Ecto neural progenitor cell (in vitro differentiated cells): Measurements from ENCODE around the gene TGM3.
A peak's percentile ranks its signal among the peaks of the same experiment; 100 is the strongest.
"Not testable (repeated sequence)": the region's sequence is repeated elsewhere in the genome, so short reads cannot be mapped to it uniquely, and the experiment has no call there.

Source experiments
- DNase-seq: peaks from one replicate; pipeline ENCODE4 v3.0.0-alpha.2; 2018; ENCODE audit warnings: low spot score

Gene TGM3

GRCh38 chr20:2295886-2296515, at the start of gene TGM3:
TSS of gene TGM3 (plus strand) at chr20:2296001. CDS start at chr20:2296064, 63 bp downstream.
- no peak for DNase-seq

GRCh38 chr20:2246069-2246491, 49.7 kb upstream of the TGM3 start:
- DNase-seq: peak; percentile 59

DNA sequence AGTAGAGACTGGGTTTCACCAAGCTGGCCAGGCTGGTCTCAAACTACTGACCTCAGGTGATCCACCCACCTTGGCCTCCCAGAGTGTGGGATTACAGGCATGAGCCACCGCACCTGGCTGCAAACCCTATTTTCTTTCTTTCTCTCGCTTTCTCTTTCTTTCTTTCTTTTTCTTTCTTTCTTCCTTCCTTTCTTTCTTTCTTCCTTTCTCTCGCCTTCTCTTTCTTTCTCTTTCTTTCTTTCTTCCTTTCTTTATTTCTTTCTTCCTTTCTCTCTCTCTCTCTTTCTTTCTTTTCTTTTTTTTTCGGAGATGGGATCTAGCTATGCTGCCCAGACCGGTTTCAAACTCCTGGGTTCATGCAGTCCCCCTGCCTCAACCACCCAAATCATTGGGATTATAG, 47.0 kb upstream of the TGM3 start:
- DNase-seq: no peak

- no peak for DNase-seq
Measured at GRCh38 chr20:2249935-2250334, 45.9 kb upstream of the TGM3 start.

GRCh38 chr20:2252419-2252997, 43.3 kb upstream of the TGM3 start:
- DNase-seq: no peak

- no peak for DNase-seq
Measured at GRCh38 chr20:2253256-2253655, 42.5 kb upstream of the TGM3 start.

GRCh38 chr20:2254333-2254732, 41.5 kb upstream of the TGM3 start:
- DNase-seq: no peak

GRCh38 chr20:2255926-2256531, 39.8 kb upstream of the TGM3 start:
- DNase-seq: no peak

- DNase-seq: no peak
Measured at GRCh38 chr20:2259731-2260130, 36.1 kb upstream of the TGM3 start.

GRCh38 chr20:2260250-2260649, 35.6 kb upstream of the TGM3 start:
- no peak for DNase-seq

GRCh38 chr20:2261046-2261485, 34.7 kb upstream of the TGM3 start:
- no peak for DNase-seq

DNA sequence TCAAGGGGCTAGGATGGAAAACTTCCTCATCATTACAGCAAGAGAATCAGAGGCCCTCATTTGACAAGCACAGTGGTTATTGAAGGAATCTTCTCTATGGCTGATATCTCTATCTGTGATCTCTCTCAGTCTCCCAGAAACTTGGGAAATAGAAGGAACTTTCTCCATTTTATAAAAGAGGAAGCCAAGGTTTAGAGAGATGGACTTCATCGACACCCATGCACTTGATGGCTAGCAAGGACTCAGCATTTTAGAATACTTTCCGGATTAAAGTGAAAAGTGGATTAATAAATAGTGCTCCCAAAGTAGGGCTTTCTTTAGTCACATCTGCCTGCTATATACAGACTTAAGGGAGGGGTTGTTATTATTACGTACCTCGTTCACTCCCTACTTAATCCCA, 34.2 kb upstream of the TGM3 start:
- no peak for DNase-seq

DNA sequence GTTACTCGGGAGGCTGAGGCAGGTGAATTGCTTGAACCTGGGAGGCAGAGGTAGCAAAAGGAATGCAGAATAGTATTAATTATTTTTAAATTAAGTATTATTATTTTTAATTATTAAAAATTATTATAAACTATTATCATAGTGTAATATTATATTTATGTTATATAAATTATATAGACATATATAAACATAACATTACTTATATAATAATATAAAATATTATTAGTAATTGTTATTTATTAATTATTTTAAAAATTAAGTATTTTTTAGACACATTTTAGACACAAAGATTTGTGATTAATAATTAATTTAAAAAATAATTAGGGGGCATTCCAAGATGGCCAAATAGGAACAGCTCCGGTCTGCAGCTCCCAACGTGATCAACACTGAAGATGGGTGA, 31.7 kb upstream of the TGM3 start:
- DNase-seq: no peak

DNA sequence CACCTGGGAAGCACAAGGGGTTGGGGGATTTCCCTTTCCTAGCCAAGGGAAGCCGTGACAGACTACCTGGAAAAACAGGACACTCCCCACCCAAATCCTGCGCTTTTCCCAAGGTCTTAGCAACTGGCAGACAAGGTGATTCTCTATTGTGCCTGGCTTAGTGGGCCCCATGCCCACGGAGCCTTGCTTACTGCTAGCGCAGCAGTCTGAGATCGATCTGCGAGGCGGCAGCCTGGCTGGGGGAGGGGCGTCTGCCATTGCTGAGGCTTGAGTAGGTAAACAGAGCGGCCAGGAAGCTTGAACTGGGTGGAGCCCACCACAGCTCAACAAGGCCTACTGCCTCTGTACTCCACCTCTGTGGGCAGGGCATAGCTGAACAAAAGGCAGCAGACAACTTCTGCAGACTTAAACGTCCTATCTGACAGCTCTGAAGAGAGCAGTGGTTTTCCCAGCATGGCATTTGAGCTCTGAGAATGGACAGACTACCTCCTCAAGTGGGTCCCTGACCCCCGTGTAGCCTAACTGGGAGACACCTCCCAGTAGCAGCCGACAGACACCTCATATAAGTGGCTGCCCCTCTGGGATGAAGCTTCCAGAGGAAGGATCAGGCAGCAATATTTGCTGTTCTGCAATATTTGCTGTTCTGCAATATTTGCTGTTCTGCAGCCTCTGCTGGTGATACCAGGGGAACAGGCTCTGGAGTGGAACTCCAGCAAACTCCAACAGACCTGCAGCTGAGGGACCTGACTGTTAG, 31.0 kb upstream of the TGM3 start:
- DNase-seq: not testable (repeated sequence)

DNA sequence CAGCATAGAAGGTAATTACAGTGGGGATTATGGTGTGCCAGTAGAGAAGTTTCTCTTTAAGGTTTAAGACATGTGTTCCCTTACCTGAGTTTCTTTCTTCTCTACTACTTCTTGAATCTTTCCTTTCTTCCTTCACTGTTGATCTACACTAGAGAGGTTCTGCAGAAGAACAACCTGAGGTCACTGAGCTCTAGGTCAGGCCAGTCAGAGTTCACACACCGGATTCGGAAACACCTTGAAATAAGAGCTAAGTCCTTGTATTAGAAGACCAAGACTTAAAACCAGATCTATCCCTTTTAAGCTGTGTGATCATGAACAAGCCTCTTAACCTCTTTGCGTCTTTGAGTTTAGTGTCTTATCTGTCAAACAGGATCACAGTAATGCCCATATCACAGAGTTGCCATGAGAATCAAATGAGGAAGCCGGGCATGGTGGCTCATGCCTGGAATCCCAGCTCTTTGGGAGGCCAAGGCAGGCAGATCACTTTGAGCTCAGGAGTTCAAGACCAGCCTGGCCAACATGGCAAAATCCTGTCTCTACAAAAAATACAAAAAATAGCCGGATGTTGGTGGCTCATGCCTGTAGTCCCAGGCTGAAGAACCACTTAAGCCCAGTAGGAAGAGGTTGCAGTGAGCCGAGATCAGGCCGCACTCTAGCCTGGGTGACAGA, 22.0 kb upstream of the TGM3 start:
- no peak for DNase-seq

GRCh38 chr20:2276015-2276414, 19.8 kb upstream of the TGM3 start:
- DNase-seq: no peak

- no peak for DNase-seq
Measured at GRCh38 chr20:2279253-2279779, 16.5 kb upstream of the TGM3 start.

- no peak for DNase-seq
Measured at GRCh38 chr20:2280082-2280481, 15.7 kb upstream of the TGM3 start.

DNA sequence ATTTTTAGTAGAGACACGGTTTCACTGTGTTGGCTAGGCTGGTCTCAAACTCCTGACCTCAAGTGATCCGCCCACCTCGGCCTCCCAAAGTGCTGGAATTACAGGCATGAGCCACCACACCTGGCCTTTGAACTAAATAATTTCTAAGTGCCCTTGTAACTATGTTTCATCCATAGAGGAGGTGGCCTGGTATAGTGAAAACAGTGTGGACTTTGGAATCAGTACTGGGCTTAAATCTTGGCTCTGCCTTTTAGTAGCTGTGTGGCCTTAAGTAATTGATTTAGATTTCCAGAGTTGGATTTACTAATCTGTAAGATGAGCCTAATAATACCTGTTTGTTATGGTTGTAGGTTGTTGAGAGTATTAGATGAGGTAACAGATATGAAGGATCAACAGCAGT, 14.2 kb upstream of the TGM3 start:
- no peak for DNase-seq

GRCh38 chr20:2282181-2282580, 13.6 kb upstream of the TGM3 start:
- DNase-seq: no peak

GRCh38 chr20:2283706-2284423, 11.9 kb upstream of the TGM3 start:
- DNase-seq: no peak
